GM21526 (cell line): Measurements from ENCODE around the gene NDUFS4.
A peak's percentile ranks its signal among the peaks of the same experiment; 100 is the strongest.
"Not testable (repeated sequence)": the region's sequence is repeated elsewhere in the genome, so short reads cannot be mapped to it uniquely, and the experiment has no call there.

Source experiments
- ATAC-seq: cut with Tn5 transposase; IDR thresholded peaks from one replicate; pipeline ENCODE4 v1.9.1; 2021; ENCODE audit warnings: moderate library complexity; ENCODE audit not compliant: unreplicated experiment, low FRiP score

The NDUFS4 gene

GRCh38 chr5:53571403-53571802, 11.0 kb downstream of the NDUFS4 start:
- no peak for ATAC-seq

- ATAC-seq, result no peak
Observed at GRCh38 chr5:53575101-53575500, 14.7 kb downstream of the NDUFS4 start.

GRCh38 chr5:53575831-53576230, 15.4 kb downstream of the NDUFS4 start:
- no peak for ATAC-seq

GRCh38 chr5:53576674-53577073, 16.2 kb downstream of the NDUFS4 start:
- ATAC-seq, result no peak

GRCh38 chr5:53578854-53579253, 18.4 kb downstream of the NDUFS4 start:
- no peak for ATAC-seq

GRCh38 chr5:53580547-53580946, 20.1 kb downstream of the NDUFS4 start:
- ATAC-seq, result no peak

- no peak for ATAC-seq
Observed at GRCh38 chr5:53582225-53582624, 21.8 kb downstream of the NDUFS4 start.

GRCh38 chr5:53590759-53591158, 30.3 kb downstream of the NDUFS4 start:
- peak; percentile 58 for ATAC-seq

- ATAC-seq, result no peak
Observed at GRCh38 chr5:53594419-53594818, 34.0 kb downstream of the NDUFS4 start.

GRCh38 chr5:53597894-53598293, 37.5 kb downstream of the NDUFS4 start:
- ATAC-seq, result no peak

GRCh38 chr5:53601570-53601969, 41.1 kb downstream of the NDUFS4 start:
- ATAC-seq, result no peak

- no peak for ATAC-seq
Observed at GRCh38 chr5:53603009-53603687, 42.7 kb downstream of the NDUFS4 start.

- no peak for ATAC-seq
Observed at GRCh38 chr5:53604309-53604708, 43.9 kb downstream of the NDUFS4 start.

- no peak for ATAC-seq
Observed at GRCh38 chr5:53607886-53608285, 47.4 kb downstream of the NDUFS4 start.

- ATAC-seq, result not testable (repeated sequence)
Observed at GRCh38 chr5:53608897-53609296, 48.5 kb downstream of the NDUFS4 start.

- no peak for ATAC-seq
Observed at GRCh38 chr5:53613061-53613460, 52.6 kb downstream of the NDUFS4 start.

GRCh38 chr5:53613536-53613935, 53.1 kb downstream of the NDUFS4 start:
- no peak for ATAC-seq

GRCh38 chr5:53614376-53614885, 54.0 kb downstream of the NDUFS4 start:
- ATAC-seq, result no peak

GRCh38 chr5:53616939-53617549, 56.6 kb downstream of the NDUFS4 start:
- no peak for ATAC-seq

- ATAC-seq, result no peak
Observed at GRCh38 chr5:53631251-53631650, 70.8 kb downstream of the NDUFS4 start.

GRCh38 chr5:53642061-53642460, 81.6 kb downstream of the NDUFS4 start:
- ATAC-seq, result no peak

GRCh38 chr5:53643445-53643844, 83.0 kb downstream of the NDUFS4 start:
- ATAC-seq, result no peak
